ENCODE measurements around the gene SMU1.
A peak's percentile ranks its signal among the peaks of the same experiment; 100 is the strongest.

SMU1 gene

GRCh38 chr9:33046061-33046460 is 30.4 kb downstream of the SMU1 start:
- no peaks in the 10 kb centered on the region for H3K9me2 ChIP-seq (replicated peaks; ENCODE audit: insufficient read depth, low read length)
- peaks cover 6% of the 10 kb centered on the region for H3K36me3 ChIP-seq (ENCODE audit: low read length)
- no peak overlapping the region for H3K4me3 ChIP-seq (ENCODE audit: insufficient read depth, low read length, poor library complexity, severe bottlenecking)
- H4K20me1 ChIP-seq (ENCODE audit: low read depth, low read length): no peaks in the 10 kb centered on the region
- no peak overlapping the region for H3K4me2 ChIP-seq (ENCODE audit: low read depth, low read length, poor library complexity, severe bottlenecking)
- no peaks in the 10 kb centered on the region for H3K27me3 ChIP-seq (ENCODE audit: low read length)
- H3K79me2 ChIP-seq (ENCODE audit: insufficient read depth, low read length): no peaks in the 10 kb centered on the region
- H3F3A ChIP-seq (ENCODE audit: insufficient read depth): peaks cover 45% of the 10 kb centered on the region
- H2AFZ ChIP-seq (ENCODE audit: low read depth, low read length, severe bottlenecking): no peak overlapping the region
- no peak overlapping the region for H3K27ac ChIP-seq (ENCODE audit: low read depth, low read length)
- TF ChIP-seq EZH2phosphoT487 (conservative IDR thresholded peaks at IDR 0.05; ENCODE audit: low read length) (no peak), CTCF (IDR thresholded peaks at IDR 0.05; ENCODE audit: insufficient read depth, low read length, poor library complexity, severe bottlenecking) (no peak)
- H3K9me3 ChIP-seq (ENCODE audit: insufficient read depth, low read length): no peaks in the 10 kb centered on the region
- H3K9ac ChIP-seq (ENCODE audit: low read length): no peak overlapping the region

GRCh38 chr9:33044677-33045282 is 31.7 kb downstream of the SMU1 start:
- peak overlapping the region; percentile 52 for H3K4me3 ChIP-seq (ENCODE audit: insufficient read depth, low read length, poor library complexity, severe bottlenecking)
- peak overlapping the region; percentile 72 for H3K27ac ChIP-seq (ENCODE audit: low read depth, low read length)
- H3K79me2 ChIP-seq (ENCODE audit: insufficient read depth, low read length): no peaks in the 10 kb centered on the region
- H3K9me3 ChIP-seq (ENCODE audit: insufficient read depth, low read length): no peaks in the 10 kb centered on the region
- no peaks in the 10 kb centered on the region for H3K27me3 ChIP-seq (ENCODE audit: low read length)
- H3K36me3 ChIP-seq (ENCODE audit: low read length): peaks cover 14% of the 10 kb centered on the region
- H3F3A ChIP-seq (ENCODE audit: insufficient read depth): peaks cover 56% of the 10 kb centered on the region
- TF ChIP-seq CTCF (IDR thresholded peaks at IDR 0.05; ENCODE audit: insufficient read depth, low read length, poor library complexity, severe bottlenecking) (peak; percentile 28), EZH2phosphoT487 (conservative IDR thresholded peaks at IDR 0.05; ENCODE audit: low read length) (no peak)
- peak overlapping the region; percentile 64 for H3K9ac ChIP-seq (ENCODE audit: low read length)
- no peaks in the 10 kb centered on the region for H3K9me2 ChIP-seq (replicated peaks; ENCODE audit: insufficient read depth, low read length)
- H2AFZ ChIP-seq (ENCODE audit: low read depth, low read length, severe bottlenecking): peak overlapping the region; percentile 87
- H4K20me1 ChIP-seq (ENCODE audit: low read depth, low read length): no peaks in the 10 kb centered on the region; the same call in 1 of the 2 replicates
- peak overlapping the region; percentile 75 for H3K4me2 ChIP-seq (ENCODE audit: low read depth, low read length, poor library complexity, severe bottlenecking)

GRCh38 chr9:33044162-33044673 is 32.3 kb downstream of the SMU1 start:
- Histone ChIP-seq H3K4me2 (ENCODE audit: low read depth, low read length, poor library complexity, severe bottlenecking) (peak overlapping the region; percentile 75), H3F3A (ENCODE audit: insufficient read depth) (peaks cover 62% of the 10 kb centered on the region), H3K27me3 (ENCODE audit: low read length) (no peaks in the 10 kb centered on the region), H2AFZ (ENCODE audit: low read depth, low read length, severe bottlenecking) (peak overlapping the region; percentile 87), H3K9me3 (ENCODE audit: insufficient read depth, low read length) (no peaks in the 10 kb centered on the region), H3K79me2 (ENCODE audit: insufficient read depth, low read length) (no peaks in the 10 kb centered on the region), H3K36me3 (ENCODE audit: low read length) (peaks cover 14% of the 10 kb centered on the region), H3K27ac (ENCODE audit: low read depth, low read length) (peak overlapping the region; percentile 72), H4K20me1 (ENCODE audit: low read depth, low read length) (no peaks in the 10 kb centered on the region; the same call in 1 of the 2 replicates), H3K9ac (ENCODE audit: low read length) (peak overlapping the region; percentile 64), H3K9me2 (replicated peaks; ENCODE audit: insufficient read depth, low read length) (no peaks in the 10 kb centered on the region), H3K4me3 (ENCODE audit: insufficient read depth, low read length, poor library complexity, severe bottlenecking) (peak overlapping the region; percentile 52)
- TF ChIP-seq CTCF (IDR thresholded peaks at IDR 0.05; ENCODE audit: insufficient read depth, low read length, poor library complexity, severe bottlenecking) (no peak), EZH2phosphoT487 (conservative IDR thresholded peaks at IDR 0.05; ENCODE audit: low read length) (no peak)

Data from SU-DHL-6 (cell line).